Activated CD4-positive, CD25-positive, alpha-beta regulatory T cell treated with anti-CD3 and anti-CD28 coated beads, Interleukin-2, amount 50 U/mL, for 24 hours (primary cell): ENCODE data around the gene ERMAP.
"Not testable (repeated sequence)": the region's sequence is repeated elsewhere in the genome, so short reads cannot be mapped to it uniquely, and the experiment has no call there.

Experiments used
- ATAC-seq, 2 donors: fragments of 150-1000 bp; cut with Tn5 transposase; one replicate each; pipeline ENCODE4 v1.10.0; 2021; ENCODE audit warnings: mild to moderate bottlenecking in 1 of 2, moderate library complexity in 1 of 2

ERMAP gene

DNA sequence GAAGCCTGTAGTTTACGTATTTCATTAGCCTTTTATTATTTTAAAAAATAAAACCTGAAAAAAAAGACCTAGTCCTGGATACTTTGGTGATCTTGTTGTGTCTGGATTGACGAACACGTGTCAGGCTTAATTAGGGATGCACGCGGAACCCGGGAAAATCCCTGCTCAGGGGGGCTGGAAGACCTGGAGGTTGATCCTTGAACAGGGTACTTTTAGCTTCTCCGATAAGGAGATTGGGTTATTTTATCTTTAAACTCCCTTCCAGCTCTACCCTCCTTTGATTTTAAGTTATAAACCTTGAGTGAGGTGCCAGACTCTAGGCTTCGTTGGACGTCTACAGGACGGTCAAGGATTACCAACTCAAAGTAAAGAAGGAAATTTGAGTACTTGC is 28.9 kb downstream of the ERMAP start:
- peak in 1 of 2 donors; percentile 1 for ATAC-seq

DNA sequence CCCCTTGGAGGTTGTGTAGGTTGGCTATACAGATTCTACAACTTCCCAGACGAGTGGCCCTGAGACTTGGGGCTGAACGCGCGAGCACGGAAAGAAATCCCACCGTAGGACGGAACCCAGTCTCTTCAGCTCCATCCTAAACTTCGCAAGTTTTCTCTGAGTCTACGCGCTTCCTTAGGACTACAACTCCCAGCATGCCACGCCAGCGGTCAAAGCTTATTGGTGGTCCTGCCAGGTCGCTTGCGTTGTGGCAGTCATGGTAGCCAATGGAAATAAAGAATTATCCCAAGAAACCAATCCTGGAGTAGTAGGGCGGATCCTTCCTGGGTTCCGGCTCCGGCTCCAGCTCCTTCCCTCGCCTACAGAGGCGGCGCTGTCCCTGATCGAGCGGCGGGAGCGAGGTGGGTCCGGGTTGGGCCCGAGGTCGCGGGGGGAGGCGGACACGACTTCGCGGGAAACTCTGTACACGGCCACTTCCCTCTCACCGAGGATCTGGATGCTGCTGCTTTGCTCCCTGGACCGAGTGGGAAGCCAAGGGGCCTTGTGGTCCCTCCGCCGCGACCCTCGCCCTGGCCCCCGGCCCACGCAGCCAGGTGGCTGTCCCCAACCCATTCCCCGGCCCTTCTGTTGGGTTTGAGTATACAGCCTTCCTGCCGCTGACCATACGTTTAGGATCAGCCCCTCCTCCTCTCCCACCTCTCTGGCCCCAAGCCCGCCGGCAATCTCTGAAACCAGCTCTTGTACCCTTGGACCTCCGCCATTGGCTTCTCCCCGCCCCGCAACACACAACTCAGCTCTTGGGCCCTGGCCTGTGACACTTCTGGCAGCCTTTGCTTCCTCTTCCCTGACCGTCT is 29.6 kb downstream of the ERMAP start, which contains the start of gene ZNF691:
Gene ZNF691 (plus strand): TSS at position 357 of the 854 bp plus-strand sequence. CDS start 3,046 bp downstream, outside the sequence.
- peak; percentile 89 to 92 for ATAC-seq

DNA sequence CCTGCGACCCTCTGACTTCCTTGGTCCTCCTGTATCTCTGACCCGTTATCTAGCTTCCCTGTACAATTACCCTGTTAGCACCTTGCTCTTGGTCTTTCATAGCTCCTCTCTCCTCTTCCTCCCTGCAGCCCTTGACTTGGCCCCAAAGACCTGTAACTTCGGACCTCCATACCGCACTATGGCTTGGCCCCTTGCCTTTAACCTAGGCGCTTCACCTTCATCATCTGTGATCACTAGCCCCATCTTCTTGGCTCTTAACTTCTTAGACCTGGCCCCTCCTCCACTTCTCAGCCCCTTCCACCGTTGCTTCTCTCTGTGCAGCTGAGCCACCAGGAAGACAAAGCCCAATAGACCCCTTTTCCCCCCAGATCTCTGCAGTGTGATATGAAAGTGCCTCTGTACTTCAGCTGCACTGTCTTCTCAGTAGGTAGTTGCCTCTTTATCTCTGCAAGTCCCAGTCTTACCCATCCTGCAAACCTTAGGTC is 30.2 kb downstream of the ERMAP start:
- no peak for ATAC-seq

DNA sequence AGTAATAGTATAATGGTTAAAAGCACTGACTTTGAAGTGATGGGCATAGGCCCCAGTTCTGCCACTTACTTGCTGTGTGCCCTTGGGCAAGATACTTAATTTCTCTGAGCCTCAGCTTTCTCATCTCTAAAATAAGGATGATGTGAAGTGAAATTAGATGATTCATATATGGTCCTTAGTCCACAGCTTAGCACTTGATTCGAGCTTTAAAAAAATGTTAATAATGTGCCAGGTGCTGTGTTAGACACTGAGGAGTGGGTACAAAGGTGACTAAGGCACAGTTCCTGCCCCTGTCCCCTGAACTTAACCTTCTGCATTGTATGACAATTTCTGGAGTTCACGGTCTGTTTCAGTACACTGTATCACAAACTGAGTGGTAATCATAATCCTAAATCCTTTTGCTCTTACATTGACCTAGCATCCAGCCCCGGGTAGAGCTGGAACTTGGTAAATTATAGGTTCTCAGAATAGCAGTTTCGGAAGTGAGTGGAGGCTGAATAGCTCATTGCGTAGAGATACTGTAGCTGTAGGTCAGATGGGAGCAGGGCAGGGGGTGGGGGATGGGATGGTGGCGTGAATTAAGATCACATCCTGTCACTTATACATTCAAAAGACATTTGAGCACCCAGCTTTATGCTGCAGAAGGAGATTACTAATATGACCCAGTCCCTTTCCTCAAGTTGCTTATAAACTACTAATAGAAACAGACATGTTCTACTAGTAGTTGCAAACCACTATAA is 31.0 kb downstream of the ERMAP start:
- ATAC-seq = peak; percentile 66 to 74

DNA sequence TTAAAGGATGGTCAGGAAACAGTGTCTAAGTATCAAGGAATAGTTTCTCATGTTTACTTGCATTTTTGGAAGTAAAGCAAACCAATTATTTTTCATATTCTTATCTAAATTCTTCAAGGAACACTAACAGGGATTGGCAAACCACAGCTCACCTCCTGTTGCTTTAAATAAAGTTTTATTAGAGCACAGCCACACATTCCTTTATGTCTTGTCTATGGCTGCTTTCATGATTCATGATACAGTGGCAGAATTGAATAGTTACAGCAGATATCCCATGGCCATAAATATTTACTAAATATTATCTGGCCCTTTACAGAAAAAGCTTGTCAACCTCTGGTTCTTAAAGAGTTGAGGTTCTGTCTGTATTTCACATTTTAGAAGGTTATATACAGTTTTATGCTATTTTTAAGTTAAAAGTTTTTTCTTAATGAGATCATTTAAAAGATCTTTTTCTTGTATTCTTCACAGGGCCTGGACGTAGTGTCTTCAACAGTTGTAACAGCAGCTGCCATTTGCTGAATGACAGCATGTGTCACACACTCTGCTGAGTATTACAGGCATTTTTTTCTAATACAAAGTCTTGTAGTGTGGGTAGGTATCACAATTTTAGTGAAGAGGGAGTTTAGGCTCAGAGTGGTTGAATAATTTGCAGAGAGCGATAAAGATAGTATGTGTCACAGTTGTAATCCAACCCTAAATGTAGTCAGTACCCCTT is 32.1 kb downstream of the ERMAP start:
- no peak for ATAC-seq

DNA sequence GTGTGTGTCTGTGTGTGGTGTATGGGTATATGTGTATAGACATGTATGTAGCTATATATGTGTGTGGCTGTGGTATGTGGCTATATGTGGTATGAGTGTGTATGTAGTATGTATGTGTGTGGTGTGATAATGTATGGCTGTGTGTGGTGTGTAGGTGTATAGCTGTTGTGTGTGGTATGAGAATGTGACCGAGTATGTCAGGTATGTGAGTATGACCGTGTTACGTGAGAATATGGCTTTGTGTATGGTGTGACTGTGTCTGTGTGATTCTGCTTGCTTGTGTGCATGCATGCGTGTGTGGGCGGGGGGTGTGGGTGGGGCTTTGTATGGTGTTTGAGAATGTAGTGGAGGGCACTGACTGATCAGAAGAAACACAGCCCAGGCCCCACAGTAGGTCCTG is 33.0 kb downstream of the ERMAP start:
- no peak for ATAC-seq

DNA sequence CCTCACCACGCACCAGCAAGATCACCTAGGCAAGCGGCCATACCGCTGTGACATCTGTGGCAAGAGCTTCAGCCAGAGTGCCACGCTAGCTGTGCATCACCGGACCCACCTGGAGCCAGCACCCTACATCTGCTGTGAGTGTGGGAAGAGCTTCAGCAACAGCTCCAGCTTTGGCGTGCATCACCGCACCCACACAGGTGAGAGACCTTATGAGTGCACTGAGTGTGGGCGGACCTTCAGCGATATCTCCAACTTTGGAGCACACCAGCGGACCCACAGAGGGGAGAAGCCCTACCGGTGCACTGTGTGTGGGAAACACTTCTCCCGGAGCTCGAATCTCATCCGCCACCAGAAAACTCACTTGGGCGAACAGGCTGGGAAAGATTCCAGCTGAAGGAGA is 34.5 kb downstream of the ERMAP start:
- no peak for ATAC-seq

DNA sequence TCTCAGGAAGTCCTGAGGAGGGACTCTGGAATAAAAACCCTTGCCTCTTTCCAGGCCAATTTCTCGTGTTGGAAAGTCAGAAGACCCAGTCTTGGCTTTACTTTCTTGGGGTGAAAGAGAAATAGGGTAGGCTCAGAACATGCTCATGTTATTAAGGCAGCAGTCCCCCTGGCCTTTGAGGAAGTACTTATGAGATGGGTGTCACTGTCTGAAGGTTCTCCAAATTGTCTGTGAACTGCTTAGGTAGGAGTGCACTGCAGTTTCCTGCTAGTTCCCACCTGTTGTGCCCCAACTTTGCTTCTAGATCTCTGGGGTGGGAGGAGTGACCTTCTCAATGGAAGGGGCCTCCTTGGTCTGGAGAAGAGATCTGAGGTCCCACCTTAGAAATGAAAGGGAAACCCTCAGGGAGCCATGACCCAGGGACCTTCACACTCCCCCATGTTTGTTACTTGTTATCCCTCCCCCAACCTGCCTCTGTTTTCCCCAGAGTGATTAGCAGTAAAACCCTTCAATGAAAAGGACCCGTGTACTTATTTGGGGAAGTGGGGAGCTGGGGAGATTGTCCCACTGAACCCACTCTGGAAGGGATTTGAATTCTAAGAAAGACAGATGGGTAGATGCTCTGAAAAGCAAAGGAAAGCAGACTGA is 35.2 kb downstream of the ERMAP start:
- ATAC-seq = no peak

DNA sequence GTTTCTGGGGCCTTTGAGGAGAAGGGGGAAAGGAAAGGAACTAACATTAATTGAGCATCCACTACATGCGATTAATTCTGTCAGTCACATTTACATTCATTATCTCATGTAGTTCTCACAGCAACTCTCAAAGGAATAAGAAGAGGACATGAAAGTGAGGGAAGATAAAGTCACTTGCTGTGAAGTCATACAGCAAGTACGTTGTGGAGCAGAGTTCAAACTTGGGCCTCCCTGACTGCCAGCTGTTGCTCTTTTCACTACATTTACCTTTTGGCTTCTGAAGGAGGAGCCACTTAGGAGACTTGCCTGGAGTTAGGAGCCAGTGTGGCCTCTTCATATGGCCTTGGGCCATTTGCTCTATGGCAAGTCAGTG is 35.7 kb downstream of the ERMAP start:
- ATAC-seq = no peak

DNA sequence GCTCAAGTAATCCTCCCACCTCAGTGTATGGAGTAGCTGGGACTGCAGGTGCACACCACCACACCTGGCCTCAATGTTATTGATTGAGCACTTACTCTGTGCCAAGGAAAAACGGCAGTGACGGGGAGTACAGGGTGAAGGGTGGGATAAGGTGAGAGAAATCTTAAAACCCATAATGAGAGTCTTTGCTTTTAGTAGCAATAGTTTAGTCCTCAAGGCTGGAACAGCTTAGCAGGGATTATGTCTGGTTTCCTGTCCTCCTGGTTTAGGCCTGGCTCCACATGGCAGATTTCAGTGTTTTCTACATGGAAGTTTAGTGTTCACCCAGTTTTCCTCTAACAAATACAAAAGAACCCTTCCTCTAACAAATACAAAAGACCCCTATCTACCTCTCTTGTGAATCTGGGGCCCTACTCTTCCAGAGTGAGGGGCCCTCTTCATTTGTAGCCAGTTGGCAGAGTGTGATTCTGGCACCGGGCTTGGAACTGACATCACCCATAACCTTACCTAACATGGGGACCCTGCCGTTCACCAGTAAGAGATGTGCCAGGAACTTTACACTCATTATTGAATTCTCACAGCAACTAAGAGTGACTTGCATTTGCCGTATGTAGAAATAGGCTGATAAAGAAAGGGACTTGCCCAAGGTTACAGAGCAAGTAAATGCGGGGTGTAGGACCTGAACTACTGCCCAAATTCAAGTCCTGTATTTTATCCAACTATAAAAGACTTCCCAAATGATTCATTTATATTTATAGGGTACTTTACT is 36.4 kb downstream of the ERMAP start:
- ATAC-seq = no peak

DNA sequence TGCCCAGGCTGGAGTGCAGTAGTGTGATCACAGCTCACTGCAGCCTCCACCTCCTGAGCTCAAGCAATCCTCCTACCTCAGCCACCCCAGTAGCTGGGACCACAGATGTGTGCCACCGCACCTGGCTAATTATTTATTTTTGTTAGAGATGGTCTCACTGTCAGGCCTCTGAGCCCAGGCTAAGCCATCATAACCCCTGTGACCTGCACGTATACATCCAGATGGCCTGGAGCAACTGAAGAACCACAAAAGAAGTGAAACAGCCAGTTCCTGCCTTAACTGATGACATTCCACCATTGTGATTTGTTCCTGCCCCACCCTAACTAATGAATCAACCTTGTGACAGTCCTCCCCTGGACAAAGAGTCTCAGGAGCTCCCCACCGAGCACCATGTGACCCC is 39.6 kb downstream of the ERMAP start:
- not testable (repeated sequence) for ATAC-seq

DNA sequence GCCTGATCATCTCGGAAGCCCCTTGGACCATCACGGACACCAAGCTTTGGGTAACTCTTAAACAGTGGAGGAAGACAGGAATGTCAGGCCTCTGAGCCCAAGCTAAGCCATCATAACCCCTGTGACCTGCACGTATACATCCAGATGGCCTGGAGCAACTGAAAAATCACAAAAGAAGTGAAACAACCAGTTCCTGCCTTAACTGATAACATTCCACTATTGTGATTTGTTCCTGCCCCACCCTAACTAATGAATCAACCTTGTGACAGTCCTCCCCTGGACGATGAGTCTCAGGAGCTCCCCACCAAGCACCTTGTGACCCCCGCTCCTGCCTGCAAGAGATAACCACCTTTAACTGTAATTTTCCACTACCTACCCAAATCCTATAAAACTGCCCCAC is 42.4 kb downstream of the ERMAP start:
- not testable (repeated sequence) for ATAC-seq

DNA sequence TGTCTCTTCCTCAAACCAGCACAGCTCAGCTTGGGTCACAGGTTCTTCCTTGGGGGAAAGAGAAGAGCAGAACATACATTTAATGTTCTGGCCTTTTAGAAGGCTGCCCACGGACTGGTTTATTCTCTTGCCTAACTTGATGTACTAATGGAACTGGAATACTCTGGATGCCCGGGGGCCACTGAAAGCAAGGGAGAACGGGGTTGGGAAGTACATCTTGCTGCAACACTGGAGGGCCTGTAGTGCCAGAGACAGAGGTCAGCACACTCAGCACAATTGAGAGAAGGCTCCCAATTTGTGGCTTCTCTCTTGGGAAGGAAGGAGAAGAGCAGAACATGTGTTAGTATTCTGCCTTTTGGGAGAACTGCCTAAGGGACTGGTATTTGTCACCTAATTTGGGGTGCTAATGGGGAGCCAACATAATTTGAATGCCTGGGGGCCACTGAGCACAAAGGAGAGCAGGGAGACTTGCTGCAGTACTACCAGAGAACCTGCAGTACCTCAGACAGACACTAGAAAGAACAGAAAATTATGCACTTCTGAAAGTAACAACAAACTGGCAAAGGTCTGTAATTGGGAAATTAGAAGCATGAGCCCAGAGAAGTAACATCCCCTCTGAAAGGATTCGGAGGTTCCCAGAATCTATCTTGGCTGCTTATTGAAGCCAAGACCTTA is 43.6 kb downstream of the ERMAP start:
- no peak for ATAC-seq

DNA sequence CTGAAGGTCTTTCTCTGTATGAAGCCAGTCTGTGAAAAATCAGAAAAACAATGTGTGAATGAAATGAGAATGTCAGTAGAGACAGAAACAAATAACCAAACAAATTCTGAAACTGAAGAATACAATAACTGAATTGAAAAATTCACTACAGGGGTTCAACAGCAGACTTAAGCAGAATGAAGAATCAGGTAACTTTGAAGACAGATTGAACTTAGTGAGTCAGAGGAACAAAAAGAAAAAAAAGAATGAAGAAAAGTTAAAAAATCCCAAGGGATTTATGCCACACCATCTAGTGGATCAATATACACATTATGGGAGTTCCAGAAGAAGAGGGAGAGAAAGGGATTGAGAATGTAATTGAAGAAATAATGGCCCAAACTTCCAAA is 44.1 kb downstream of the ERMAP start:
- ATAC-seq = no peak

DNA sequence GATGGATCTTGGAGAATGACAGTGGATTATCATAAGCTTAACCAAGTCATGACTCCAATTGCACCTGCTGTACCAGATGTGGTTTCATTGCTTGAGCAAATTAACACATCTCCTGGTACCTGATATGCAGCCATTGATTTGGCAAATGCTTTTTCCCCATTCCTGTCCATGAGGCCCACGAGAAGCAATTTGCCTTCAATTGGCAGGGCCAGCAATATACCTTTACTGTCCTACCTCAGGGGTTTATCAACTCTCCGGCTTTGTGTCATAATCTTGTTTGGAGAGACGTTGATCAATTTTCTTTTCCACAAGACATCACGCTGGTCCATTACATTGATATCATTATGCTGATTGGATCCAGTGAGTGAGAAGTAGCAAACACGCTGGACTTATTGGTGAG is 49.6 kb downstream of the ERMAP start:
- ATAC-seq = no peak

DNA sequence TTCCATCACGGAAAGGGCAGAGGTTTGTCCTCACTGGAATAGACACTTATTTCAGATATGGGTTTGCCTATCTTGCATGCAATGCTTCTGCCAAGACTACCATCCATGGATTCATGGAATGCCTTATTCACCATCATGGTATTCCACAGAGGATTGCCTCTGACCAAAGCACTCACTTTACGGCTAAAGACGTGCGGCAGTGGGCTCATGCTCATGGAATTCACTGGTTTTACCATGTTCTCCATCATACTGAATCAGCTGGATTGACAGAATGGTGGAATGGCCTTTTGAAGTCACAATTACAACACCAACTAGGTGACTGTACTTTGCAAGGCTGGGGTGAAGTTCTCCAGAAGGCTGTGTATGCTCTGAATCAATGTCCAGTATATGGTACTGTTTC is 51.5 kb downstream of the ERMAP start:
- ATAC-seq = not testable (repeated sequence)

DNA sequence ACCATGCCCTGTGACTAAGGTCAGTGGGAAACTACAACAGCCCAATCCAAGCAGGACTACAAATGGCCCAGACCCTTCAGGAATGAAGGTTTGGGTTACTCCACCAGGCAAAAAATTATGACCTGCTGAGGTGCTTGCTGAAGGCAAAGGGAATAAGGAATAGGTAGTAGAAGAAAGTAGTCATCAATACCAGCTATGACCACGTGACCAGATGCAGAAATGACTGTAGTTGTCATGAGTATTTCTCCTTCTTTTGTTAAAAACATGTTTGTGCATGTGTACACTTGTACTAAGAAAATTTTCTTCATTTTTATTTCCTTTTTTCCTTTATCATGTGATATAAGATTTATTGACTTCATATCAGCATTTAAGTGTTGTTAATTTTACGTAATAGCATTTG is 52.3 kb downstream of the ERMAP start:
- not testable (repeated sequence) for ATAC-seq

DNA sequence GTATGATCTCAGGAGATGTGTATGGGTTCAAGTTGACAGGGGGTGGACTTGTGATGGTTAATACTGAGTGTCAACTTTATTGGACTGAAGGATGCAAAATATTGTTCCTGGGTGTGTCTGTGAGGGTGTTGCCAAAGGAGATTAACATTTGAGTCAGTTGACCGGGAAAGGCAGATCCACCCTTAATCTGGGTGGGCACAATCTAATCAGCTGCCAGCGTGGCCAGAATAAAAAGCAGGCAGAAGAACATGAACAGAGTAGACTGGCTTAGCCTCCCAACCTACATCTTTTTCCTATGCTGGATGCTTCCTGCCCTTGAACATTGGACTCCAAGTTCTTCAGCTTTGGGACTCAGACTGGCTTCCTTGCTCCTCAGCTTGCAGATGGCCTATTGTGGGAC is 52.8 kb downstream of the ERMAP start:
- ATAC-seq = not testable (repeated sequence)

DNA sequence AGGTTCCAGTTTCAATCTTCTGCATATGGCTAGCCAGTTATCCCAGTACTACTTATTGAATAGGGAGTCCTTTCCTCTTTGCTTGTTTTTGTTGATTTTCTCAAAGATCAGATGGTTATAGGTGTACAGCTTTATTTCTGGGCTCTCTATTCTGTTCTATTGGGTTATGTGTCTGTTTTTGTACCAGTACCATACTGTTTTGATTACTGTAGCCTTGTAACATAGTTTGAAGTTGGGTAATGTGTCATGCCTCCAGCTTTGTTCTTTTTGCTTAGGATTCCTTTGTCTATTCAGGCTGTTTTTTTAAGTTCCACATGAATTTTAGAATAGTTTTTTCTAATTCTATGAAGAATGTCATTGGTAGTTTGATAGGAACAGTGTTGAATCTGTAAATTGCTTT is 56.2 kb downstream of the ERMAP start:
- not testable (repeated sequence) for ATAC-seq

DNA sequence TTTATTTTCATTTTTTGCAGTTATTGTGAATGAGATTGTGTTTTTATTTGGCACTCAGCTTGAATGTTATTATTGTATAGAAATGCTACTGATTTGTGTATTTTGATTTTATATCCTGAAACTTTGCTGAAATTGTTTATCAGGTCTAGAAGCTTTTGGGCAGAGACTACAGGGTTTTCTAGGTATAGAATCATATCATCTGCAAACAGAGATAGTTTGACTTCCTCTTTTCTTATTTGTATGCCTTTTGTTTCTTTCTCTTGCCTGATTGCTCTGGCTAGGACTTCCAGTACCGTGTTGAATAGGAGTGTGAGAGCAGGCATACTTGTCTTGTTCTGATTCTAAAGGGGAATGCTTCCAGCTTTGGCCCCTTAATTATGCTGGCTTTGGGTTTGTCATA is 56.7 kb downstream of the ERMAP start:
- no peak for ATAC-seq

DNA sequence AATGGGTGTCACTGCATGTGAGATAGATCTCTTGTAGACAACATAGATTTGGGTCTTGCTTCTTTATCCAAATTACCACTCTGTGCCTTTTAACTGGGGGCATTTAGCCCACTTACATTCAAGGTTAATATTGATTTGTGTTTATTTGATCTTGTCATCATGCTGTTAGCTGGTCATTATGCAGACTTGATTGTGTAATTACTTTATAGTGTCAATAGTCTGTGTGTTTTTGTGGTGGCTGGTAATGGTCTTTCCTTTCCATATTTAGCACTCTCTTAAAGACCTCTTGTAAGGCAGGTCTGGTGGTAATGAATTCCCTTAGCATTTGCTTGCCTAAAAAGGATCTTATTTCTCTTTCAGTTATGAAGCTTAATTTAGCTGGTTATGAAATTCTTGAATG is 59.1 kb downstream of the ERMAP start:
- ATAC-seq = no peak
